IMR-90 (cell line): Measurements from ENCODE around the gene LTB4R2. TPM values are rescaled to one million over a fixed set of nuclear protein-coding genes. Genes with fewer than 3 reads are reported as not detected.
A peak's percentile ranks its signal among the peaks of the same experiment; 100 is the strongest.

Experiments used
- ATAC-seq: fragments of 200-7000 bp; cut with Tn5 transposase; 2 replicates; pipeline ENCODE4 v1.9.1; 2020; ENCODE audit warnings: low read depth, mild to moderate bottlenecking, moderate library complexity
- BruUV-seq: library from RNA; stranded (reverse); fragments of 400-500 nt; replicated peaks from 2 replicates; lab custom pipeline; 2021; lab: Mats Ljungman, UMichigan
- CTCF ChIA-PET: fragments of 300-600 bp; formaldehyde crosslinking; extraction: SDS; loops from one replicate; lab custom pipeline; 2021; ENCODE audit warnings: antibody characterized with exemption; lab: Yijun Ruan, JAX
- POLR2A ChIA-PET: fragments of 300-600 bp; sonication (Branson Sonifier 250); formaldehyde crosslinking; loops from one replicate; lab custom pipeline; 2022; ENCODE audit warnings: antibody characterized with exemption; ENCODE audit not compliant: unreplicated experiment; lab: Charles Lee
- DNase-seq: peaks from one replicate; pipeline ENCODE4 v3.0.0; 2013
- H2AFZ ChIP-seq: replicated peaks from 2 replicates; pipeline ENCODE3; 2013; ENCODE audit warnings: low read length, mild to moderate bottlenecking; ENCODE audit not compliant: poor library complexity
- H2AK5ac ChIP-seq: 2 replicates; pipeline ENCODE4 v1.6.1; 2013; ENCODE audit warnings: low read depth, low read length, inconsistent platforms
- H2AK9ac ChIP-seq: replicated peaks from 2 replicates; pipeline ENCODE3; 2013; ENCODE audit warnings: mild to moderate bottlenecking, low read depth, low read length, moderate library complexity; ENCODE audit not compliant: poor library complexity
- H2BK120ac ChIP-seq: 2 replicates; pipeline ENCODE4 v1.6.1; 2013; ENCODE audit warnings: low read depth, low read length, inconsistent platforms
- H2BK15ac ChIP-seq: 3 replicates; pipeline ENCODE4 v1.6.1; 2013; ENCODE audit warnings: low read depth, low read length, inconsistent platforms
- H2BK20ac ChIP-seq: 2 replicates; pipeline ENCODE4 v1.6.1; 2013; ENCODE audit warnings: low read depth, mild to moderate bottlenecking, inconsistent platforms, low read length, moderate library complexity
- H2BK5ac ChIP-seq: 2 replicates; pipeline ENCODE4 v1.6.1; 2013; ENCODE audit warnings: mild to moderate bottlenecking, low read depth, low read length, inconsistent platforms; ENCODE audit not compliant: poor library complexity, severe bottlenecking
- H3K14ac ChIP-seq: replicated peaks from 2 replicates; pipeline ENCODE4 v1.6.1; 2013; ENCODE audit warnings: low read depth, low read length, inconsistent platforms
- H3K18ac ChIP-seq: 2 replicates; pipeline ENCODE4 v1.6.1; 2013; ENCODE audit warnings: low read depth, low read length, control low read depth
- H3K23ac ChIP-seq: 2 replicates; pipeline ENCODE4 v1.6.1; 2013; ENCODE audit warnings: low read depth, low read length, inconsistent platforms
- H3K27ac ChIP-seq: 2 replicates; pipeline ENCODE4 v1.5.1; 2013; ENCODE audit warnings: mild to moderate bottlenecking, control low read depth, low read length; ENCODE audit not compliant: insufficient read depth
- H3K27me3 ChIP-seq: 2 replicates; pipeline ENCODE4 v1.6.1; 2013; ENCODE audit warnings: low read length; ENCODE audit not compliant: control insufficient read depth, insufficient read depth
- H3K36me3 ChIP-seq: 2 replicates; pipeline ENCODE4 v1.6.1; 2013; ENCODE audit warnings: low read length, mixed read lengths; ENCODE audit not compliant: control insufficient read depth, insufficient read depth
- H3K4ac ChIP-seq: 2 replicates; pipeline ENCODE4 v1.6.1; 2013; ENCODE audit warnings: low read depth, low read length, inconsistent platforms
- H3K4me1 ChIP-seq: 2 replicates; pipeline ENCODE4 v1.6.1; 2013; ENCODE audit warnings: low read length, mixed read lengths; ENCODE audit not compliant: control insufficient read depth, insufficient read depth
- H3K4me2 ChIP-seq: 2 replicates; pipeline ENCODE4 v1.6.1; 2013; ENCODE audit warnings: low read depth, mild to moderate bottlenecking, control low read depth, low read length, moderate library complexity
- H3K4me3 ChIP-seq: 2 replicates; pipeline ENCODE4 v1.5.1; 2013; ENCODE audit warnings: low read depth, mild to moderate bottlenecking, control low read depth, low read length, moderate library complexity; ENCODE audit not compliant: insufficient read depth
- H3K56ac ChIP-seq: 2 replicates; pipeline ENCODE4 v1.6.1; 2013; ENCODE audit warnings: low read length, inconsistent platforms; ENCODE audit not compliant: insufficient read depth; ENCODE audit errors: extremely low read depth
- H3K79me1 ChIP-seq, 2 experiments: 2 replicates each; pipeline ENCODE4 v1.6.1; 2013; ENCODE audit warnings: low read length in 2 of 2, inconsistent platforms in 1 of 2, low read depth in 1 of 2
- H3K9ac ChIP-seq: 2 replicates; pipeline ENCODE4 v1.6.1; 2013; ENCODE audit warnings: low read depth, low read length, control low read depth
- H3K9me1 ChIP-seq: 2 replicates; pipeline ENCODE4 v1.6.1; 2013; ENCODE audit warnings: low read length, inconsistent platforms; ENCODE audit not compliant: insufficient read depth
- H3K9me3 ChIP-seq: 2 replicates; pipeline ENCODE4 v1.6.1; 2013; ENCODE audit warnings: low read length; ENCODE audit not compliant: control insufficient read depth, insufficient read depth
- H4K20me1 ChIP-seq: 2 replicates; pipeline ENCODE4 v1.6.1; 2013; ENCODE audit warnings: low read length, inconsistent platforms; ENCODE audit not compliant: insufficient read depth
- H4K5ac ChIP-seq: 2 replicates; pipeline ENCODE4 v1.6.1; 2013; ENCODE audit warnings: mild to moderate bottlenecking, low read depth, low read length, control low read depth
- H4K8ac ChIP-seq, 2 experiments: 2 replicates each; pipeline ENCODE4 v1.6.1; 2013; ENCODE audit warnings: low read depth in 2 of 2, low read length in 2 of 2, control low read depth in 1 of 2, inconsistent platforms in 1 of 2
- H4K91ac ChIP-seq: 2 replicates; pipeline ENCODE4 v1.6.1; 2013; ENCODE audit warnings: low read depth, low read length, inconsistent platforms; ENCODE audit not compliant: insufficient read depth
- CHD1 ChIP-seq: IDR thresholded peaks from 2 replicates; pipeline ENCODE4 v1.6.1; 2012; ENCODE audit warnings: low read depth, low read length, improper control_type of control experiment
- RAD21 ChIP-seq: IDR thresholded peaks from 2 replicates; pipeline ENCODE4 v1.6.1; 2012; ENCODE audit warnings: low read length, improper control_type of control experiment
- WGBS, 2 experiments: methylation state at CpG; one replicate each; pipeline versions ENCODE4 v1.1.5 to v1.1.7; 2013; ENCODE audit warnings: missing lambda C conversion rate in 2 of 2; ENCODE audit not compliant: insufficient read length in 1 of 2; ENCODE audit errors: extremely low coverage in 2 of 2; 5-methylcytosine and 5-hydroxymethylcytosine counted together
- dilution Hi-C: fragments of 300-500 bp; cut with HindIII; formaldehyde crosslinking; loops from one replicate; pipeline ENCODE4 v1.14.3; 2018; ENCODE audit warnings: low sequenced_read_pairs; ENCODE audit not compliant: unreplicated experiment
- in situ Hi-C: fragments of 300-500 bp; cut with MboI; formaldehyde crosslinking; loops from 3 replicates; pipeline ENCODE4 v1.14.3; 2019; ENCODE audit warnings: low sequenced_read_pairs, inconsistent platforms, mixed read lengths
- intact Hi-C: fragments of 100-400 bp; cut with micrococcal nuclease; formaldehyde crosslinking; loops from 2 replicates; pipeline ENCODE4 v1.10.0; 2022
- polyA plus RNA-seq, 3 experiments: library from polyadenylated mRNA; depleted of rRNA; stranded (reverse); fragments of >200 nt; gene quantifications; 2 replicates each; pipeline ENCODE4 v1.2.3, GENCODE V29; 2012; ENCODE audit warnings: low replicate concordance in 1 of 3
- total RNA-seq: library from RNA; depleted of rRNA; stranded (reverse); fragments of >200 nt; gene quantifications from 2 replicates; pipeline ENCODE4 v1.2.3, GENCODE V29; 2012

The LTB4R2 gene
- total and polyA plus RNA-seq, 2 of the 4 experiments (the other 2 are of a cell fraction), result 0.72 to 1.7 TPM

- peak overlapping the region; percentile 20; the same call in 1 of the 2 replicates for H3K56ac ChIP-seq
- dilution Hi-C loops, result no loop called here
- BruUV-seq, result no TSS peak
- in situ Hi-C loops, result no loop called here
- no peaks in the 10 kb centered on the region for H3K27me3 ChIP-seq
- no peaks in the 10 kb centered on the region for H3K9me3 ChIP-seq
- ChIA-PET CTCF (interaction anchor here (0.6 to 2.0 kb wide), 2 partner anchors 20 to 30 kb away, joined by 4 to 11 read pairs; partner anchors contain the start of gene TINF2), POLR2A (interaction anchor here (0.6 kb wide), 1 partner anchor 15 kb away, joined by 3 read pairs; no protein-coding TSS in a partner anchor)
- H4K20me1 ChIP-seq, result no peaks in the 10 kb centered on the region
- H3K4me2 ChIP-seq, result peak overlapping the region; percentile 86
- peak overlapping the region; percentile 10; the same call in 1 of the 2 replicates for H3K23ac ChIP-seq
- no peak overlapping the region for H2BK20ac ChIP-seq
- DNase-seq, result no peak
- H3K27ac ChIP-seq, result peak overlapping the region; percentile 28; the same call in 1 of the 2 replicates
- H3K9me1 ChIP-seq, result peaks cover 5% of the 10 kb centered on the region; the same call in 1 of the 2 replicates
- peaks cover 16% of the 10 kb centered on the region for H3K36me3 ChIP-seq
- WGBS, 2 experiments, result 20% methylated on average over 1 of the region's 3 CpGs; no CpG with 5 or more reads in 1 of the 2 experiments
- no peak overlapping the region for H2BK15ac ChIP-seq
- peaks cover 5% of the 10 kb centered on the region; the same call in 1 of the 2 replicates for H3K4me1 ChIP-seq
- no peak overlapping the region for H2AK9ac ChIP-seq
- ATAC-seq, result peak; percentile 7; the same call in 1 of the 2 replicates
- H3K14ac ChIP-seq, result peak overlapping the region; percentile 79
- peak overlapping the region; percentile 82; the same call in 1 of the 2 replicates for H2AK5ac ChIP-seq
- no peak overlapping the region for H3K18ac ChIP-seq
- peak overlapping the region; percentile 89 for H3K4ac ChIP-seq
- H2AFZ ChIP-seq, result peak overlapping the region; percentile 97
- H2BK5ac ChIP-seq, result peak overlapping the region; percentile 51
- 0 out of 2 replicates have a peak overlapping the region, but pooled peaks have one; percentile 42 for H2BK120ac ChIP-seq
- H4K91ac ChIP-seq, result peak overlapping the region; percentile 81
- peak overlapping the region; percentile 94 for H4K5ac ChIP-seq
- TF ChIP-seq CHD1, result no peak
- TF ChIP-seq RAD21, result no peak
- H4K8ac ChIP-seq, result peak overlapping the region; percentile 90 to 100
- intact Hi-C loops, result loop anchor here (1.0 to 2.0 kb wide), 3 partner anchors 15 to 29 kb away; partner anchors contain the start of gene TINF2
- peak overlapping the region; percentile 63 for H3K4me3 ChIP-seq
- H3K79me1 ChIP-seq, result peaks cover 12 to 30% of the 10 kb centered on the region in 2 experiments
- peak overlapping the region; percentile 56 for H3K9ac ChIP-seq
Measured at GRCh38 chr14:24271834-24272263, 38.1 kb upstream of the LTB4R2 start.
